Hepatocyte (in vitro differentiated cells): ENCODE results near the gene ARFGAP2. TPM values are rescaled to one million over a fixed set of nuclear protein-coding genes. Genes with fewer than 3 reads are reported as not detected.

ENCODE experiments used
- DNase-seq: peaks from one replicate; pipeline ENCODE4 v3.0.0-alpha.2; 2016; ENCODE audit warnings: low spot score
- H2AFZ ChIP-seq: fragments of 200-600 bp; sonication (generic); 2 replicates; pipeline ENCODE4 v1.6.0; 2016; ENCODE audit warnings: antibody characterized with exemption, mild to moderate bottlenecking
- H3K27ac ChIP-seq: fragments of 200-600 bp; sonication (generic); 2 replicates; pipeline ENCODE4 v1.5.1; 2016; ENCODE audit warnings: mild to moderate bottlenecking
- H3K27me3 ChIP-seq: fragments of 200-600 bp; sonication (generic); 2 replicates; pipeline ENCODE4 v1.6.1; 2016
- H3K36me3 ChIP-seq: fragments of 200-600 bp; sonication (generic); replicated peaks from 2 replicates; pipeline ENCODE4 v1.5.1; 2016; ENCODE audit warnings: low read depth; ENCODE audit not compliant: insufficient read depth
- H3K4me1 ChIP-seq: fragments of 200-600 bp; sonication (generic); 2 replicates; pipeline ENCODE4 v1.5.1; 2016; ENCODE audit warnings: mild to moderate bottlenecking, moderate library complexity; ENCODE audit not compliant: insufficient read depth
- H3K4me2 ChIP-seq: fragments of 200-600 bp; sonication (generic); 2 replicates; pipeline ENCODE4 v1.6.0; 2016
- H3K4me3 ChIP-seq: fragments of 200-600 bp; sonication (generic); 2 replicates; pipeline ENCODE4 v1.5.1; 2016; ENCODE audit warnings: mild to moderate bottlenecking
- H3K79me2 ChIP-seq: fragments of 200-600 bp; sonication (generic); 2 replicates; pipeline ENCODE4 v1.6.0; 2017; ENCODE audit warnings: mild to moderate bottlenecking
- H3K9me2 ChIP-seq: fragments of 200-600 bp; sonication (generic); replicated peaks from 2 replicates; pipeline ENCODE4 v1.6.0; 2017; ENCODE audit warnings: mild to moderate bottlenecking; ENCODE audit not compliant: insufficient read depth
- H3K9me3 ChIP-seq: fragments of 200-600 bp; sonication (generic); 2 replicates; pipeline ENCODE4 v1.5.1; 2016; ENCODE audit warnings: low read depth, mild to moderate bottlenecking
- H4K20me1 ChIP-seq: fragments of 200-600 bp; sonication (generic); 2 replicates; pipeline ENCODE4 v1.6.0; 2016; ENCODE audit warnings: mild to moderate bottlenecking; ENCODE audit not compliant: insufficient read depth, poor library complexity, severe bottlenecking
- EZH2 ChIP-seq: fragments of 200-600 bp; sonication (generic); IDR thresholded peaks from 2 replicates; pipeline ENCODE4 v1.6.1; 2016; ENCODE audit warnings: antibody characterized with exemption, mild to moderate bottlenecking, borderline replicate concordance
- EZH2phosphoT487 ChIP-seq: fragments of 200-600 bp; sonication (generic); IDR thresholded peaks from one replicate; pipeline ENCODE4 v1.6.1; 2018; ENCODE audit warnings: antibody characterized with exemption, mild to moderate bottlenecking, low read depth, moderate library complexity; ENCODE audit not compliant: unreplicated experiment, severe bottlenecking
- WGBS: methylation state at CpG from one replicate; pipeline ENCODE4 v1.1.6; 2016; ENCODE audit warnings: low lambda C conversion rate; ENCODE audit errors: missing lambda C conversion rate; 5-methylcytosine and 5-hydroxymethylcytosine counted together
- polyA plus RNA-seq: library from polyadenylated mRNA; unstranded; fragments of >200 nt; fragmentation: Nextera tagmentation; extraction: Ambion mirVana; gene quantifications from 2 replicates; pipeline ENCODE4 v1.2.1, GENCODE V29; 2016
- total RNA-seq: library from RNA; depleted of rRNA; stranded (reverse); fragments of >200 nt; gene quantifications from 2 replicates; pipeline ENCODE4 v1.2.3, GENCODE V29; 2014
- TF ChIP-seq, protein P1 (sequence below): fragments of 200-600 bp; sonication (generic); IDR thresholded peaks from 2 replicates; pipeline ENCODE4 v1.5.1; 2016; ENCODE audit warnings: antibody characterized with exemption, mild to moderate bottlenecking; ENCODE audit not compliant: poor library complexity

Gene ARFGAP2
- total and polyA plus RNA-seq, 2 experiments from 2014 or later, result 64.3 to 146 TPM

DNA sequence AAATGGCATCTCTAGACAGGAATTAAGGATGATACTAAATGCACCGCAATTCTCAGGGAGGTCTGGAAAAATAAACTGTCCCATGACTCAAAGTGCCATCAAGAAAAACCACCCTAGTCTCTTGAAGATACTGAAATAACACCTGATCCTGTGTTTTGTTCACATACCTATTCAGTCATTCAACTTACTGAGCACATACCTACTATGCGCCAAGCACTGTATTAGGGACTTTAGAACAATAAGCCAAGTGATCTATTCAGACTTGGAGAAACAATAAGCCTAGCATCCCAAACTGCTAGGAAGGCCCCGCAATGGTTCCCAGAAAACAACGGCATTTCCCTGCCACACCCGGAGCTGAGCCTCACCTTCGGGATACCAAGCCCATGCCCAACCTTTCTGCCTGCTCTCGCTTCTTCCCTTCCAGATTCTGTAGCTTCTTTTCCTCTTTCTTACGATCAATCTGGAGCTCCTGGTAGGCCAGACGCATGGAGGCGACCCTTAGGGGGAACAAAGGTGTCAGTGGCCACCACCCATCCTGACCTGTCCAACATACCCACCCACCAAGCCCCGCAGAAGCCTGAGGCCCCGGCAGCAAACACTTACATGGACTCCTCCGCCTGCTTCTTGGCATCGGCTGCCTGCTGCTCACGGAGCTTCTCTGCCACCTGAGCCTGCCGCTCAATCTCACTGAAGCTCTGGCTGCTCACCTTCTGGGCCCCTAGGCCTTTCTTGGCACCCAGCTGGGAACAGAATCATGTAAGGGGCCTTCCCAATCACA lies 5.4 kb downstream of the ARFGAP2 start:
- WGBS, result 98% methylated on average over 16 of the region's 16 CpGs
- Histone ChIP-seq H3K27me3 (no peaks in the 10 kb centered on the region), H3K4me3 (no peak overlapping the region), H3K9me3 (no peaks in the 10 kb centered on the region), H3K79me2 (peaks cover 76% of the 10 kb centered on the region), H3K4me1 (peaks cover 7% of the 10 kb centered on the region), H3K36me3 (no peaks in the 10 kb centered on the region), H4K20me1 (peaks cover 19% of the 10 kb centered on the region), H3K9me2 (no peaks in the 10 kb centered on the region), H3K4me2 (no peak overlapping the region), H3K27ac (no peak overlapping the region), H2AFZ (no peak overlapping the region)
- DNase-seq, result no peak
- TF ChIP-seq, protein P1, sequence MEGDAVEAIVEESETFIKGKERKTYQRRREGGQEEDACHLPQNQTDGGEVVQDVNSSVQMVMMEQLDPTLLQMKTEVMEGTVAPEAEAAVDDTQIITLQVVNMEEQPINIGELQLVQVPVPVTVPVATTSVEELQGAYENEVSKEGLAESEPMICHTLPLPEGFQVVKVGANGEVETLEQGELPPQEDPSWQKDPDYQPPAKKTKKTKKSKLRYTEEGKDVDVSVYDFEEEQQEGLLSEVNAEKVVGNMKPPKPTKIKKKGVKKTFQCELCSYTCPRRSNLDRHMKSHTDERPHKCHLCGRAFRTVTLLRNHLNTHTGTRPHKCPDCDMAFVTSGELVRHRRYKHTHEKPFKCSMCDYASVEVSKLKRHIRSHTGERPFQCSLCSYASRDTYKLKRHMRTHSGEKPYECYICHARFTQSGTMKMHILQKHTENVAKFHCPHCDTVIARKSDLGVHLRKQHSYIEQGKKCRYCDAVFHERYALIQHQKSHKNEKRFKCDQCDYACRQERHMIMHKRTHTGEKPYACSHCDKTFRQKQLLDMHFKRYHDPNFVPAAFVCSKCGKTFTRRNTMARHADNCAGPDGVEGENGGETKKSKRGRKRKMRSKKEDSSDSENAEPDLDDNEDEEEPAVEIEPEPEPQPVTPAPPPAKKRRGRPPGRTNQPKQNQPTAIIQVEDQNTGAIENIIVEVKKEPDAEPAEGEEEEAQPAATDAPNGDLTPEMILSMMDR, result no peak
- TF ChIP-seq EZH2 (no peak), EZH2phosphoT487 (no peak)

DNA sequence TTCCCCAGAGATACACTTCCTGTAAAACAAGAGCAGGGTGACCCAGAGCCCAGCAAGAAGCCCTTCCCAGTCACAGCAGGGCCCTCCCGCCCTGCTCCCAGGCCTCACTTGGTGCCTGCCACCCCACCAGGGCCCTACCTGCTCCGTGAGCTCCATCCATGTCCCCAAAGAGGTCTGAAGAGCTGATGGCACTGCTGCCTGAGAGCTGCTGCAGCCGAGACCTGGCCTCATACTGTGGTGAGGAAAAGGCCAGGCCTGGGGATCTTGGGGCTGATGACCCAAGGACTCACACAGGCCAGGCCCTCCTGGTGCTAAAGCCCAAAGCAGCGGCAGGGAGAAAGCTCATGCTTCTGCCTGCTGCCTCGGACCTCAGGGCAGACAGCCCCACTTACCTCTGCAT lies 10.3 kb downstream of the ARFGAP2 start:
- no peak overlapping the region for H3K4me2 ChIP-seq
- peaks cover 30% of the 10 kb centered on the region for H3K79me2 ChIP-seq
- no peaks in the 10 kb centered on the region for H3K36me3 ChIP-seq
- no peaks in the 10 kb centered on the region for H3K27me3 ChIP-seq
- H2AFZ ChIP-seq, result no peak overlapping the region
- no peak for DNase-seq
- no peaks in the 10 kb centered on the region for H3K4me1 ChIP-seq
- 85% methylated on average over 5 of the region's 5 CpGs for WGBS
- no peak overlapping the region for H3K4me3 ChIP-seq
- H3K9me3 ChIP-seq, result no peaks in the 10 kb centered on the region
- H4K20me1 ChIP-seq, result peaks cover 2% of the 10 kb centered on the region
- TF ChIP-seq, protein P1, result no peak
- TF ChIP-seq EZH2phosphoT487 (no peak), EZH2 (no peak)
- no peak overlapping the region for H3K27ac ChIP-seq
- no peaks in the 10 kb centered on the region for H3K9me2 ChIP-seq

DNA sequence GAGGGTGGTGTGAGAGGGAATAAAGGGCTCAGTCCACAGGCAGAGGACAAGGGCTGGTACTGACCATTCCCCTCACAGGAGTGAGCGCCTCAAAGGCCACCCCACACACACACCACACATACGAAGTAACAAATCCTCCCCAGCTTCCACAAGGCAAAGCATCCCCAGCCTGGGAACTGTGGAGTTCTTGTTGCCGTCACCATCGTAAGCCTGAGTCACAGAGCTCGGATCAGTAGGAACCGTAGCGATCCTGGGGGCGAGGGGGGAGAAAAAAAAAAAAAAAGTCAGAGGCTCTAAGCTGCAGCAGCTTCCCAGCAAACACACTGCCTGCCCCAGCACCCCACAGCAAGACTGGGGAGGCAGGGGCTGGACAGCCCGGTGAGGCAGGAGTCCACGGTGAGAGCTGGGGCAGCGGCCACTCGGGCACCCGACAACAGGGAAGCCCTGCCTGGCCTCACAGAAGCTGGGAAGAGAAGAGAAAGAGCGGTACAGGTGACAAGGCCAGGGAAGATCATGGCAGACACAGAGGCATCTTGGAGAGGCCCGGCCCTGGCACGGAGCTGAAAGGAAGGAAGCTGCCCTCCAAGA lies 11.3 kb downstream of the ARFGAP2 start:
- WGBS, result 94% methylated on average over 15 of the region's 16 CpGs
- no peak for TF ChIP-seq EZH2
- TF ChIP-seq EZH2phosphoT487, result no peak
- TF ChIP-seq, protein P1, result no peak
- no peak overlapping the region for H2AFZ ChIP-seq

More for the DNA sequence above, 11.3 kb downstream of the ARFGAP2 start:
- H3K4me1 ChIP-seq, result no peaks in the 10 kb centered on the region
- no peak for DNase-seq
- no peaks in the 10 kb centered on the region for H3K27me3 ChIP-seq
- peaks cover 2% of the 10 kb centered on the region for H4K20me1 ChIP-seq
- H3K9me2 ChIP-seq, result no peaks in the 10 kb centered on the region
- H3K36me3 ChIP-seq, result no peaks in the 10 kb centered on the region
- peaks cover 20% of the 10 kb centered on the region for H3K79me2 ChIP-seq
- no peak overlapping the region for H3K4me3 ChIP-seq
- H3K27ac ChIP-seq, result no peak overlapping the region
- H3K9me3 ChIP-seq, result no peaks in the 10 kb centered on the region
- no peak overlapping the region for H3K4me2 ChIP-seq
